ENCODE data around the gene CLBA1. TPM values are rescaled to one million over a fixed set of nuclear protein-coding genes. Genes with fewer than 3 reads are reported as not detected.
"Not testable (repeated sequence)": the region's sequence is repeated elsewhere in the genome, so short reads cannot be mapped to it uniquely, and the experiment has no call there.

CLBA1 gene
- total RNA-seq, 1 donor from 2014 or later = 4.7 TPM

DNA sequence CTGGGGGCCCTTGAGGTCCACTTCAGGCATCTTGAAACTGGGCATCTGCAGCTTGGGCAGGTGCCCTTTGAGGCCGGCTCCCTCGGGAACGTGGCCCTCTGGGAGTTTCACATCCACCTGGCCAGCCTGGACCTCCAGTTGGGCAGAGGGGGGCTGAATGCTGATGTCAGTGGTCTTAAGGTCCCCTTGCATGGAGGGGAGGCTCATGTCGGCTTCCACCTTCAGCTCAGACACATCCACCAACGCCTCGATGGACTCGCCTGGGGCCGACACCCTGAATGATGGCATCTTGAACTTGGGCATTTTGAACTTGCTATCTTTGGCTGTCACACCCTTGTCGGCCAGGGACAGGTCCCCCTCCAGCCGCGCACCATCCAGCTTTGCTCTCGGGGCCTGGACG, 38.4 kb upstream of the CLBA1 start:
- H3K27ac ChIP-seq; H3K4me3 ChIP-seq; DNase-seq (ENCODE audit: extremely low spot score in 2 of 2); H3K9me3 ChIP-seq; H3K4me1 ChIP-seq; H3K27me3 ChIP-seq; intact Hi-C loops (cut with DNase I): not testable (repeated sequence)
- peaks cover 0 to 40% of the 10 kb centered on the region in 2 donors for H3K36me3 ChIP-seq

DNA sequence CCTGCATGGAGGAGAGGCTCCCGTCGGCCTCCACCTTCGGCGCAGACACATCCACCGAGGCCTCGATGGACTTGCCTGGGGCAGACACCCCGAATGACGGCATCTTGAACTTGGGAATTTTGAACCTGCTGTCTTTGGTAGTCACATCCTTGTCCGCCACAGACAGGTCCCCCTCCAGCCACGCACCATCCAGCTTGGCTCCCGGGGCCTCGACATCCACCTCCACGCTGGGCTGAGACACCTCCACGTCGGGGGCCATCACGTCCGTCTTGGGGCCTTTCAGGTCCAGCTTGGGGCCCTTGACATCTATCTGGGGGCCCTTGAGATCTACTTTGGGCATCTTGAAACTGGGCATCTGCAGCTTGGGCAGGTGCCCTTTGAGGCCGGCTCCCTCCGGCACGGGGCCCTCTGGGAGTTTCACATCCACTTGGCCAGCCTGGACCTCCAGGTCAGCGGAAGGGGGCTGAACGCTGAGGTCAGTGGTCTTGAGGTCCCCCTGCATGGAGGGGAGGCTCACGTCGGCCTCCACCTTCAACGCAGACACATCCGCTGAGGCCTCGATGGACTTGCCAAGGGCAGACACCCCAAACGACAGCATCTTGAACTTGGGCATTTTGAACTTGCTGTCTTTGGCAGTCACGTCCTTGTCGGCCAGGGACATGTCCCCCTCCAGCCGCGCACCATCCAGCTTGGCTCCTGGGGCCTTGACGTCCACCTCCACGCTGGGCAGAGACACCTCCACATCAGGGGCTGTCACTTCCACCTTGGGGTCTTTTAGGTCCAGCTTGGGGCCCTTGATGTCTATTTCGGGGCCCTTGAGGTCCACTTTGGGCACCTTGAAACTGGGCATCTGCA, 37.5 kb upstream of the CLBA1 start:
- H3K4me1 ChIP-seq; H3K4me3 ChIP-seq; H3K9me3 ChIP-seq; intact Hi-C loops (cut with DNase I); DNase-seq (ENCODE audit: extremely low spot score in 2 of 2); H3K27ac ChIP-seq; H3K27me3 ChIP-seq: not testable (repeated sequence)
- peaks cover 0 to 31% of the 10 kb centered on the region in 2 donors for H3K36me3 ChIP-seq

DNA sequence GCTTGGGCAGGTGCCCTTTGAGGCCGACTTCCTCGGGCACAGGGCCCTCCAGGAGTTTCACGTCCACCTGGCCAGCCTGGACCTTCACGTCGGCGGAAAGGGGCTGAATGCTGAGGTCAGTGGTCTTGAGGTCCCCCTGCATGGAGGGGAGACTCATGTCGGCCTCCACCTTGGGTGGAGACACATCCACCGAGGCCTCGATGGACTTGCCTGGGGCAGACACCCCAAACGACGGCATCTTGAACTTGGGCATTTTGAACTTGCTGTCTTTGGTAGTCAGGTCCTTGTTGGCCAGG, 36.9 kb upstream of the CLBA1 start:
- Histone ChIP-seq H3K4me1 (no peaks in the 10 kb centered on the region), H3K4me3 (no peak overlapping the region), H3K27ac (no peak overlapping the region), H3K27me3 (no peaks in the 10 kb centered on the region), H3K36me3 (peaks cover 0 to 28% of the 10 kb centered on the region in 2 donors), H3K9me3 (no peaks in the 10 kb centered on the region)
- intact Hi-C loops (cut with DNase I) = no loop called here
- TF ChIP-seq POLR2AphosphoS5 (IDR thresholded peaks at IDR 0.05; ENCODE audit: insufficient read depth in 1 of 2, low read depth in 1 of 2) (no peak), POLR2A (IDR thresholded peaks at IDR 0.05) (no peak)
- TF ChIP-seq, protein P1, sequence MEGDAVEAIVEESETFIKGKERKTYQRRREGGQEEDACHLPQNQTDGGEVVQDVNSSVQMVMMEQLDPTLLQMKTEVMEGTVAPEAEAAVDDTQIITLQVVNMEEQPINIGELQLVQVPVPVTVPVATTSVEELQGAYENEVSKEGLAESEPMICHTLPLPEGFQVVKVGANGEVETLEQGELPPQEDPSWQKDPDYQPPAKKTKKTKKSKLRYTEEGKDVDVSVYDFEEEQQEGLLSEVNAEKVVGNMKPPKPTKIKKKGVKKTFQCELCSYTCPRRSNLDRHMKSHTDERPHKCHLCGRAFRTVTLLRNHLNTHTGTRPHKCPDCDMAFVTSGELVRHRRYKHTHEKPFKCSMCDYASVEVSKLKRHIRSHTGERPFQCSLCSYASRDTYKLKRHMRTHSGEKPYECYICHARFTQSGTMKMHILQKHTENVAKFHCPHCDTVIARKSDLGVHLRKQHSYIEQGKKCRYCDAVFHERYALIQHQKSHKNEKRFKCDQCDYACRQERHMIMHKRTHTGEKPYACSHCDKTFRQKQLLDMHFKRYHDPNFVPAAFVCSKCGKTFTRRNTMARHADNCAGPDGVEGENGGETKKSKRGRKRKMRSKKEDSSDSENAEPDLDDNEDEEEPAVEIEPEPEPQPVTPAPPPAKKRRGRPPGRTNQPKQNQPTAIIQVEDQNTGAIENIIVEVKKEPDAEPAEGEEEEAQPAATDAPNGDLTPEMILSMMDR (IDR thresholded peaks at IDR 0.05) = no peak
- no peak for DNase-seq (ENCODE audit: extremely low spot score in 2 of 2)

DNA sequence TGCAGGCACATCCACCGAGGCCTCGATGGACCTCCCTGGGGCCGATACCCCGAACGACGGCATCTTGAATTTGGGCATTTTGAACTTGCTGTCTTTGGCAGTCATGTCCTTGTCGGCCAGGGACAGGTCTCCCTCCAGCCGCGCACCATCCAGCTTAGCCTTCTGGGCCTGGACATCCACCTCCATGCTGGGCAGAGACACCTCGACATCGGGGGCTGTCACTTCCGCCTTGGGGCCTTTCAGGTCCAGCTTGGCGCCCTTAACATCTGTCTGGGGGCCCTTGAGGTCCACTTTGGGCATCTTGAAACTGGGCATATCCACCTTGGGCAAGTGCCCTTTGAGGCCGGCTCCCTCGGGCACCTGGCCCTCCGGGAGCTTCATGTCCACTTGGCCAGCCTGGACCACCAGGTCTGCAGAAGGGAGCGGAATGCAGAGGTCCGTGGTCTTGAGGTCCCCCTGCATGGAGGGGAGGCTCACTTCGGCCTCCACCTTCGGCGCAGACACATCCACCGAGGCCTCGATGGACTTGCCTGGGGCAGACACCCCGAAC, 36.1 kb upstream of the CLBA1 start:
- H3K27me3 ChIP-seq; DNase-seq (ENCODE audit: extremely low spot score in 2 of 2); H3K4me1 ChIP-seq; H3K27ac ChIP-seq; intact Hi-C loops (cut with DNase I); H3K9me3 ChIP-seq; H3K4me3 ChIP-seq: not testable (repeated sequence)
- peaks cover 0 to 28% of the 10 kb centered on the region in 2 donors for H3K36me3 ChIP-seq

DNA sequence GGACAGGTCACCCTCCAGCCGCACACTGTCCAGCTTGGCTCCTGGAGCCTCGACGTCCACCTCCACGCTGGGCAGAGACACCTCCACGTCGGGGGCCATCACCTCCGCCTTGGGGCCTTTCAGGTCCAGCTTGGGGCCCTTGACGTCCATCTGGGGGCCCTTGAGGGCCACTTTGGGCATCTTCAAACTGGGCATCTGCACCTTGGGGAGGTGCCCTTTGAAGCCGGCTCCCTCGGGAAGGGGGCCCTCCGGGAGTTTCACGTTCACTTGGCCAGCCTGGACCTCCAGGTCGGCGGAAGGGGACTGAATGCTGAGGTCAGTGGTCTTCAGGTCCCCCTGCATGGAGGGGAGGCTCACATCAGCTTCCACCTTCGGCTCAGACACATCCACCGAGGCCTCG, 35.6 kb upstream of the CLBA1 start:
- intact Hi-C loops (cut with DNase I) = no loop called here
- Histone ChIP-seq H3K27me3 (no peaks in the 10 kb centered on the region), H3K36me3 (peaks cover 0 to 31% of the 10 kb centered on the region in 2 donors), H3K4me3 (no peak overlapping the region), H3K9me3 (no peaks in the 10 kb centered on the region), H3K27ac (no peak overlapping the region), H3K4me1 (no peaks in the 10 kb centered on the region)
- TF ChIP-seq POLR2AphosphoS5 (IDR thresholded peaks at IDR 0.05; ENCODE audit: insufficient read depth in 1 of 2, low read depth in 1 of 2) (no peak), POLR2A (IDR thresholded peaks at IDR 0.05) (no peak)
- TF ChIP-seq, protein P1 (IDR thresholded peaks at IDR 0.05) = no peak
- no peak for DNase-seq (ENCODE audit: extremely low spot score in 2 of 2)

DNA sequence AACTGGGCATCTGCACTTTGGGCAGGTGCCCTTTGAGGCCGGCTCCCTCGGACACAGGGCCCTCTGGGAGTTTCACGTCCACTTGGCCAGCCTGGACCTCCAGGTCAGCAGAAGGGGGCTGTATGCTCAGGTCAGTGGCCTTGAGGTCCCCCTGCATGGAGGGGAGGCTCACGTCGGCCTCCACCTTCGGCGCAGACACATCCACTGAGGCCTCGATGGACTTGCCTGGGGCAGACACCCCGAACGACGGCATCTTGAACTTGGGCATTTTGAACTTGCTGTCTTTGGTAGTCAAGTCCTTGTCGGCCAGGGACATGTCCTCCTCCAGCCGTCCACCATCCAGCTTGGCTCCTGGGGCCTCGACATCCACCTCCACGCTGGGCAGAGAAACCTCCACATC, 34.9 kb upstream of the CLBA1 start:
- intact Hi-C loops (cut with DNase I); DNase-seq (ENCODE audit: extremely low spot score in 2 of 2); H3K27ac ChIP-seq; H3K9me3 ChIP-seq; H3K4me3 ChIP-seq; H3K27me3 ChIP-seq; H3K4me1 ChIP-seq: not testable (repeated sequence)
- H3K36me3 ChIP-seq = peaks cover 0 to 31% of the 10 kb centered on the region in 2 donors

DNA sequence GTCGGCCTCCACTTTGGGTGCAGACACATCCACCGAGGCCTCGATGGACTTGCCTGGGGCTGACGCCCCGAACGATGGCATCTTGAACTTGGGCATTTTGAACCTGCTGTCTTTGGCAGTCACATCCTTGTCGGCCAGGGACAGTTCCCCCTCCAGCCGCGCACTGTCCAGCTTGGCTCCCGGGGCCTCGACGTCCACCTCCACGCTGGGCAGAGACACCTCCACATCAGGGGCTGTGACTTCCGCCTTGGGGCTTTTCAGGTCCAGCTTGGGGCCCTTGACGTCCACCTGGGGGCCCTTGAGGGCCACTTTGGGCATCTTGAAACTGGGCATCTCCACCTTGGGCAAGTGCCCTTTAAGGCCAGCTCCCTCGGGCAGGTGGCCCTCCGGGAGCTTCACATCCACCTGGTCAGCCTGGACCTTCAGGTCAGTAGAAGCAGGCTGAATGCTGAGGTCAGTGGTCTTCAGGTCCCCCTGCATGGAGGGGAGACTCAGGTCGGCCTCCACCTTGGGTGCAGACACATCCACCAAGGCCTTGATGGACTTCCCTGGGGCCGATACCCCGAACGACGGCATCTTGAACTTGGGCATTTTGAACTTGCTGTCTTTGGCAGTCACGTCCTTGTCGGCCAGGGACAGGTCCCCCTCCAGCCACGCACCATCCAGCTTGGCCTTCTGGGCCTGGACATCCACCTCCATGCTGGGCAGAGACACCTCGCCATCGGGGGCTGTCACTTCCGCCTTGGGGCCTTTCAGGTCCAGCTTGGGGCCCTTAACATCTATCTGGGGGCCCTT, 33.5 kb upstream of the CLBA1 start:
- intact Hi-C loops (cut with DNase I); H3K4me3 ChIP-seq; H3K27me3 ChIP-seq; H3K9me3 ChIP-seq; H3K27ac ChIP-seq; DNase-seq (ENCODE audit: extremely low spot score in 2 of 2); H3K4me1 ChIP-seq: not testable (repeated sequence)
- H3K36me3 ChIP-seq = peaks cover 0 to 38% of the 10 kb centered on the region in 2 donors

Data from vagina (tissue), 2 donors.